Suprapubic skin (tissue), 3 donors: Measurements from ENCODE around the gene NFILZ.
A peak's percentile ranks its signal among the peaks of the same experiment; 100 is the strongest.

Source experiments
- CTCF ChIP-seq, 2 donors: fragments of 200-600 bp in 1 of 2; fragments of 450-650 bp in 1 of 2; sonication (generic) in 1 of 2; IDR thresholded peaks; one replicate each; pipeline ENCODE4 v1.5.1; 2016 to 2019; ENCODE audit warnings: antibody characterized with exemption in 2 of 2, mild to moderate bottlenecking in 1 of 2, moderate library complexity in 1 of 2
- EP300 ChIP-seq: sonication (generic); formaldehyde crosslinking; IDR thresholded peaks from one replicate; pipeline ENCODE4 v1.6.1; 2017; ENCODE audit warnings: antibody characterized with exemption
- POLR2A ChIP-seq, 2 donors: fragments of 450-650 bp; IDR thresholded peaks; one replicate each; pipeline ENCODE4 v1.6.1; 2017; ENCODE audit warnings: antibody characterized with exemption in 2 of 2, mild to moderate bottlenecking in 2 of 2, moderate library complexity in 2 of 2

GRCh38 chr19:8580710-8581281 is 49.6 kb upstream of the NFILZ start:
- TF ChIP-seq CTCF (IDR thresholded peaks at IDR 0.05) (peak; percentile 97 to 100), POLR2A (IDR thresholded peaks at IDR 0.05) (no peak), EP300 (no peak)
